GM19099 (cell line): ENCODE measurements around the gene TAF1B.

Experiments
- POLR2A ChIP-seq: IDR thresholded peaks from 3 replicates; pipeline ENCODE4 v1.6.1; 2011; ENCODE audit warnings: low read depth; ENCODE audit not compliant: insufficient read length; ENCODE audit errors: extremely low read depth

The TAF1B gene

GRCh38 chr2:9912468-9912867 is 69.2 kb downstream of the TAF1B start:
- no peak for TF ChIP-seq POLR2A

- TF ChIP-seq POLR2A = no peak
Measured at GRCh38 chr2:9914384-9915065, 71.3 kb downstream of the TAF1B start.

GRCh38 chr2:9918275-9918674 is 75.0 kb downstream of the TAF1B start:
- no peak for TF ChIP-seq POLR2A

GRCh38 chr2:9919512-9919911 is 76.2 kb downstream of the TAF1B start:
- TF ChIP-seq POLR2A = no peak

- no peak for TF ChIP-seq POLR2A
Measured at GRCh38 chr2:9937258-9937657, 94.0 kb downstream of the TAF1B start.

- TF ChIP-seq POLR2A = no peak
Measured at GRCh38 chr2:9937968-9938367, 94.7 kb downstream of the TAF1B start.

- no peak for TF ChIP-seq POLR2A
Measured at GRCh38 chr2:9939587-9940485, 96.6 kb downstream of the TAF1B start.

- no peak for TF ChIP-seq POLR2A
Measured at GRCh38 chr2:9941196-9941995, 98.1 kb downstream of the TAF1B start.

- TF ChIP-seq POLR2A = no peak
Measured at GRCh38 chr2:9941996-9942390, 98.7 kb downstream of the TAF1B start.

GRCh38 chr2:9944330-9944758 is 101.1 kb downstream of the TAF1B start:
- TF ChIP-seq POLR2A = no peak

- no peak for TF ChIP-seq POLR2A
Measured at GRCh38 chr2:9945596-9945995, 102.3 kb downstream of the TAF1B start.

- no peak for TF ChIP-seq POLR2A
Measured at GRCh38 chr2:9946076-9946475, 102.8 kb downstream of the TAF1B start.

- no peak for TF ChIP-seq POLR2A
Measured at GRCh38 chr2:9946818-9947217, 103.5 kb downstream of the TAF1B start.

GRCh38 chr2:9948721-9949120 is 105.4 kb downstream of the TAF1B start:
- no peak for TF ChIP-seq POLR2A

GRCh38 chr2:9949239-9949991 is 106.1 kb downstream of the TAF1B start:
- TF ChIP-seq POLR2A = no peak

- TF ChIP-seq POLR2A = no peak
Measured at GRCh38 chr2:9949992-9950520, 106.8 kb downstream of the TAF1B start.
